Left renal cortex interstitium (tissue), 4 donors: ENCODE results near the gene RPS2. TPM values are rescaled to one million over a fixed set of nuclear protein-coding genes. Genes with fewer than 3 reads are reported as not detected.
"Not testable (repeated sequence)": the region's sequence is repeated elsewhere in the genome, so short reads cannot be mapped to it uniquely, and the experiment has no call there.

Experiments
- DNase-seq, 4 donors: peaks; one replicate each; pipeline ENCODE4 v3.0.0-alpha.2; 2013; ENCODE audit warnings: low read depth in 4 of 4, low spot score in 2 of 4, missing footprints in 1 of 4
- polyA plus RNA-seq, 4 donors: library from polyadenylated mRNA; unstranded; fragments of 120-200 nt; gene quantifications; one replicate each; pipeline ENCODE4 v1.2.1, GENCODE V29; 2013; ENCODE audit not compliant: insufficient read length in 4 of 4

RPS2 gene
- polyA plus RNA-seq, 4 donors, result 1,679 to 2,513 (median 2,183) TPM

GRCh38 chr16:1924095-1924494 lies 40.5 kb downstream of the RPS2 start:
- no peak for DNase-seq

GRCh38 chr16:1923299-1924034 lies 41.2 kb downstream of the RPS2 start:
- DNase-seq, result no peak

GRCh38 chr16:1922357-1922756 lies 42.3 kb downstream of the RPS2 start:
- no peak for DNase-seq

- DNase-seq, result no peak
These were observed 43.9 kb downstream of the RPS2 start for GRCh38 chr16:1920727-1921171.

- DNase-seq, result not testable (repeated sequence)
These were observed 44.5 kb downstream of the RPS2 start for GRCh38 chr16:1920122-1920521.

GRCh38 chr16:1919327-1919998 lies 45.2 kb downstream of the RPS2 start:
- no peak for DNase-seq

- DNase-seq, result no peak
These were observed 46.0 kb downstream of the RPS2 start, which contains the start of gene HS3ST6 for GRCh38 chr16:1918351-1919326. Gene HS3ST6 (minus strand): TSS chr16:1918415. CDS start chr16:1918323, 92 bp downstream.

- no peak for DNase-seq
These were observed 46.8 kb downstream of the RPS2 start for GRCh38 chr16:1917665-1918350.

GRCh38 chr16:1917056-1917664 lies 47.5 kb downstream of the RPS2 start:
- DNase-seq, result no peak

GRCh38 chr16:1916640-1916990 lies 48.0 kb downstream of the RPS2 start:
- no peak for DNase-seq

- DNase-seq, result no peak
These were observed 48.6 kb downstream of the RPS2 start for GRCh38 chr16:1915732-1916639.

GRCh38 chr16:1914988-1915387 lies 49.6 kb downstream of the RPS2 start:
- DNase-seq, result no peak

- no peak for DNase-seq
These were observed 50.5 kb downstream of the RPS2 start for GRCh38 chr16:1914084-1914608.

GRCh38 chr16:1913327-1914083 lies 51.1 kb downstream of the RPS2 start:
- DNase-seq, result no peak

GRCh38 chr16:1912215-1912543 lies 52.4 kb downstream of the RPS2 start:
- DNase-seq, result no peak
